NCI-H2196 (cell line): ENCODE measurements around the gene ECHS1.
"Not testable (repeated sequence)": the region's sequence is repeated elsewhere in the genome, so short reads cannot be mapped to it uniquely, and the experiment has no call there.

Experiments used
- DNase-seq: peaks from one replicate; lab custom pipeline; 2025; ENCODE audit not compliant: unreplicated experiment; lab: John Stamatoyannopoulos, UW

Gene ECHS1

DNA sequence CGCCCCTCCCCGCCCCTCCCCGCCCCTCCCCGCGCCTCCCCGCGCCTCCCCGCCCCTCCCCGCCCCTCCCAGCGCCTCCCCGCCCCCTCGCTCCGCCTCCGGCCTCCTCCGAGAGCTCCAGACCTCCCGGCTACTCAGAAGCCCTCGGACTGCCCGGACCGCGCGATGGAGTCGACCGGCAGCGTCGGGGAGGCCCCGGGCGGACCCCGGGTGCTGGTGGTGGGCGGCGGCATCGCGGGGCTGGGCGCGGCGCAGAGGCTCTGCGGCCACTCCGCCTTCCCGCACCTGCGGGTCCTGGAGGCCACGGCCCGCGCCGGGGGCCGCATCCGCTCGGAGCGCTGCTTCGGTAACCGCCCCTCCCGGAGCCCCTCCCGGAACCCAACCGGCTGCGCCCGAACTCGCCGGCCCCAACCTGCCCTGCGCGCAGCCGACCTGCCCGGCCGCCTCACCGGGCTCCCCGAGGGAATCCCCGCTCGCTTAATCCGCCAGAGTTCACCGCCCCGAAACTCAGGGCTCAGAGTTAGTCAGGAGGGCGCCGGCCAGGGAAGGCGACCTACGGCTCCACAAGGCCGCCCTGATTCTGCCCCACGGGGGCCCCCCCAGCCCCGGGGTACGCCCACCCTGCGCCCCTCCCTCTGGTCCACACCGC, 6.1 kb upstream of the ECHS1 start, which contains the start of gene PAOX:
TSS of gene PAOX (plus strand) at position 111 of the 649 bp plus-strand sequence. CDS start at position 166, 55 bp downstream.
- DNase-seq = peak; percentile 32

DNA sequence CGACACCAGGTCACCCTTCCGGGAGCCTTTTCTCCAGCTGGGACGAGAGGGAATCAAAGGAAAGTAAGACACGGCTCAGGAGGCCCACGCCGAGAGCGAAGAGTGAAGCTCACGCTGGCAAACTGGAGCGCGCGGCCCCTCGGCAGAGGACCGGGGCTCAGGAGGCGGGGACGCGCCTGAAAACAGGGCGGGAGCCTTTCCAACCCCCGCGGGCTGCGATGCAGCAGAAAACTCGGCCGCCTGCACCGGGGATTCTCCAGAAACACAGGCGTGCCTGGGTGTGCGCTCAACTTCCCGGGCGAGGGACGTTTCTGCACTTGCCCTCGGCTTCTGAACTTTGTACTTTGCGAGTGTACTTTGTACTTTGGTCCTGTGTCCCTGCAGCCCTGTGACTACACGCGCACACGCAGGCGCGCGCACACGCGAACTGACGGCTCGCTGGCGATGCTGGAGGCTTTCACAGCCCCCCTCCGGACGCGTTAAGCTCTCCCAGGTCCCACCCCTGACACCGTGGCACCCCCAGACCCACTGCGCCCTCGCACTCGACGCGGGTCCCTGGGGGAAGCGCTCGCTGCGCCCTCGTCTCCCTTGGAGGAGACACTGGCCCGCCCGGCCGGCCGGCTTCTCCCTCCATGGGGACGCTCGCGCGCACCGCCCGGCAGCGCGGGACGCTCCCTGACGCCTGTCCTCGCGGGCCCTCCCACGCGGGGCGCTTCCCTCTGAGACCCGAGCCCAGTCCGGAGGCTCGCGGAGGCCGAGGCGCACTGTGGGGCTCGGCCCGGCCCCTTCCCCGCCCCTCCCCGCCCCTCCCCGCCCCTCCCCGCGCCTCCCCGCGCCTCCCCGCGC, 5.3 kb upstream of the ECHS1 start:
- DNase-seq = peak; percentile 17

DNA sequence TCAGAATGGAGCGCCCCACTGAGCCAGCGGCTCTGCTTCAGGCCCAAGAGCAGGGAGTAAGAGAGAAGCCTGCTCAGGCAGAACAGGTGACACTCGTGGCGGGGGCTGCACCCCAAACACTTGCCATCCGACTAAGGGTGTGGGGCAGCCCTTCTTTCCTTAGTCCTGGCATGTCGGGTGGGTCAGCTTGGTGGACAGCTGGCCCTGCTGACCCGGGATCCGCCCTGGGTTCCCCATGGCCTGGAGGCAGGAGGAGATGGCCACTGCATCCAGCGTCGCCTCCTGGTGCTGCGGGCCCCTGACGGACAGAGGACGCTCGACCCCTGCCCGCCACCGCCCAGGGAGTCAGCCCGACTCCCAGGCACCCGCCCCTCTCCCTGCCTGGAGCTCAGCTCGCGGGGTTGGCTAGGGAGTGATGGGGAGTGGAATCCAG, 4.7 kb upstream of the ECHS1 start:
- DNase-seq = no peak

DNA sequence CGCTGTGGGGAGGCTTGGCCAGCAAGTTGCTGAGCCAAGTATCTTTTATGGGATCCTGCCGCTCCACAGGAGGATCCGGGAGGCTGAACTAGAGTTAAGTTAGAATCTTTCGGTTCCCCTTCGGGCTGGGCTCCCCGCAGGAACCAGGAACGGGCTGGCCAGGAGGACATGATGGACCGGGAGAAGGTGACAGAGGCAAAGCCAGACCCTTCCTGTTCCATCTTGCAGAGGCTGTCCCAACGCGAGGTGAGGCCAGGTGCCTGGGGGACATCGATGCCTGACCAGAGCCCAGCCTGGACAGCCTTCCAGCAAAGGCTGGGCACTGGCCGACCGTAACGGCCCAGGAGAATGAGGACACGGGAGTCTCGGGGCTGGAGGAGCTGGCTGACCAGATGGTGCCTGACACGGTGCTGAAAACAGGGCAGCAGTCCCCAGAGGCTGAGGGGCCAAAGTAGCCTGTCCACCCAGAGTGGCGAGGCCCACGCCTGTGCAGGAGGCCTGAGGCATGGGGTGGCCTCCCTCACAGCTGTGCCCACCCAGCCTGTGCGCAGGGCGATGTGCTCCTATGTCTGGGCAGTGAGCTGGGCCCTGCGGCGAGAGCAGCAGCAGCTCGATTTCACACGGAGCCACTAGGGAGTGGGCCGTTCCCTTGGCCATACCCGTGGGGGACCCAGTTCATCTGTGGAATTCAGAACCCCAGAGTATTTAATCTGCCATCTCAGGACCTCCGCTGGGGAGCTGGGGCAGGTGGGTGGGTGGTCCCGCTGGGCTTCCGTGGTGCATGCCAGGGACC, 4.1 kb upstream of the ECHS1 start:
- DNase-seq = no peak

DNA sequence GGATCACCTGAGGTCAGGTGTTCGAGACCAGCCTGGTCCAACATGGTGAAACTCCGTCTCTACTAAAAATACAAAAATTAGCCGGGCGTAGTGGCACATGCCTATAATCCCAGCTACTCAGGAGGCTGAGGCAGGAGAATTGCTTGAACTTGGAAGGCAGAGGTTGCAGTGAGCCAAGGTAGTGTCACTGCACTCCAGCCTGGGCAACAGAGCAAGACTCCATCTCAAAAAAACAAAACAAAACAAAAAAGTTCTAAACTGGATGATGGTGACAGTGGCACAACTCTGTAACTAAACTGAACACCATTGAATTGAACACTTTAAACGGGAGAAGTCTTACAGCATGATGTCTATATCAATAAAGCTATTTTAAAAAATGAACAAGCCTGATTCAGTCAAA, 3.0 kb upstream of the ECHS1 start:
- not testable (repeated sequence) for DNase-seq

DNA sequence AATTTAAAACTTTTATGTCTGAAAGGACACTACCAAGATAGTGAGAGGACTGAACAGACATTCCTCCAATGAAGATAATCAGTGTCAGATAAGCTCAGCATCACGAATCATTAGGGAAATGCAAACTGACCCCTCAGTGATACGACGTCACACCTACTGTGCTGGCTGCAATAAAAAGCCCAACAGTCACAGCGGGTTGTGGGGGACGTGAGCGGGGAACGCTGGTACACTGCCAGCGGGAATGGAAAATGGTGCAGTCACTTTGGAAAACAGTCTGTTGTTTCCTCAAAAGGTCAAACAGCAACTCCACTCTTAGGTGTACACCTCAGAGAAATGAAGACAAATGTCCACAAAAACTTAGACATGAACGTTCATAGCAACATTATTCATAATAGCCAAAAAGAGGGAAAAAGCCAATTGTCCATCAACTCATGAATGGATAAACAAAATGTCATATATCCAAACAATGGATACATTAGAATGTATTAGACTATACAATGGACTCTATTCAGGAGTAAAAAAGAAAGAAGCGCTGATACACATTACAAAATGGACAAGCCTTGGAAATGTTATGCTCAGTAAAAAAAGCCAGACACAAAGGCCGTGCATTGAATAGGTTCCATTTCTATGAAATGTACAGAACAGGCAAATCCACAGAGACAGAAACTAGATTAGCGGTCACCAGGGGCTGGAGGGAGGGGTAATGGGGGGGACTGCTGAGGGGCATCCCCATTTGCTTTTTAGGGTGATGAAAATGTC, 2.4 kb upstream of the ECHS1 start:
- no peak for DNase-seq

DNA sequence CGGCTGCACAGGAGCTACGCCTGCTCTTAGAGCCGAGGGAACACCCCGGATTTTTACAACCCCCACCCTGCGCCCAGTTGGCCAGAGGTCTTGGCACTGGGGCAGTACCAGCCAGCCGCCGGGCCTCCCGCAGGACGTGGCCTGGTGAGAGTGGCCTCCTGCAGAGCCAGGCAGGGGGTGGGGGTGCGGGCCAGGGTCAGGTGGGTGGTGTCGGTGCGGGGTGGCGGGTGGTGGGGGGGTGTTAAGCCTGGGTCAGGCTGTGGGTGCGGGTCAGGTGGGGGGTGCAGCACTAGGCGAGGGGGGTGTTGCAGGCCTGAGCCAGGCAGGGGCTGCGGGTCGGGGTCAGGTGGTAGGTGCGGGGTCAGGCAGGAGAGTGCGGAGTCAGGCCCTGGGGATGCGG, 647 bp downstream of the ECHS1 start:
- DNase-seq = no peak

DNA sequence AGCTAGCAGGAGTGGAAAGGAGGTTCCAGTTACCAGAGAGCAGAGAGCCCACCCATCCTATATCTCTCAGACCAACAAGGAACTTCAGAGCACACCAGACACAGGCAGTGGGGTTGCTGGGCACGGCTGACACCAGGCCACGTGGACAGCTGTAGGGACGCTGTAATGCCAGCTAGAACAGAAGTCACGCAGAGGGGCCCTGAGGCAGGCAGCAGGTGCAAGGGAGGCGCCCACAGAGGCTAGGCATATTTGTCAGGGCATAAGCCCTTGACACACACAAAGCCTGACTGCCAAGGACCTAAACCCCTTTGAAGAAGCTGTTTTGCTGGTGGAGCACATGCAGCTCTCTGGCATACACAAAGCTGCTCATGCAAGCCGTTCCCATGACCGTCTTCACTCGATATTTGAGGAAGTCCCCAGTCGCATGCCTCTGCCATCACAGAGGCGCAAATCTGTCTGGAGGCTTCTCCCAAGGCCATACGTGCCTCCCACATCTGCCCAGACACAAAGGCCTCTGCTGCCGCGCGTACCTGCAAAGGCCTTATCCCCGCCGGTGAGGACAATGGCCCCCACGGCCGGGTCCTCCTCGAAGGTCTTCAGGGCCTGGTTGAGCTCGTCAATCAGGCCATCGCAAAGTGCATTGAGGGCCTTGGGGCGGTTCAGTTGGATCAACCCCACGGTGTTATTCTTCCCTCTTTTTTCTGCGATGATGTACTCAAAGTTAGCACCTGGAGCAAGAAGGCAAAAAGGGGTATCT, 2.9 kb downstream of the ECHS1 start:
- DNase-seq = no peak

DNA sequence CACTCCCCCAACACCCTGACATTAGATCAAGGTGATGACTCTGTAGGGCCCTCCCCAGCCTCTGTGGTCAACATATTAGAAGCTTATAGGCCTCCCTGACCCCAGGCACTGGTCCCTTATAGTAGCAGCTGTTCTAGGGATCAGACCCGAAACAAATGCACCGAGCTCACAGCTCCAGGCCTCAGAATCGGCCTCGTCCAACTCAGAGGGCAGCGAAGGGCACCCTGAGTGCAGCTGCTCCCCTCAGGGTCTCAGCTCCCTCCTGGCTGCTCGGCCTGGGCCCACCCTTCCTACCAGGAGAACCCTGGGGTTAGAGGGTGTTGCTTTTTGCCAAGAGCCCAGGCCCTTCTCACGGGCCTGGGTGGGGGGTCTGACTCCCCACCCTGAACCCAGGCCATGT, 5.0 kb downstream of the ECHS1 start:
- no peak for DNase-seq

DNA sequence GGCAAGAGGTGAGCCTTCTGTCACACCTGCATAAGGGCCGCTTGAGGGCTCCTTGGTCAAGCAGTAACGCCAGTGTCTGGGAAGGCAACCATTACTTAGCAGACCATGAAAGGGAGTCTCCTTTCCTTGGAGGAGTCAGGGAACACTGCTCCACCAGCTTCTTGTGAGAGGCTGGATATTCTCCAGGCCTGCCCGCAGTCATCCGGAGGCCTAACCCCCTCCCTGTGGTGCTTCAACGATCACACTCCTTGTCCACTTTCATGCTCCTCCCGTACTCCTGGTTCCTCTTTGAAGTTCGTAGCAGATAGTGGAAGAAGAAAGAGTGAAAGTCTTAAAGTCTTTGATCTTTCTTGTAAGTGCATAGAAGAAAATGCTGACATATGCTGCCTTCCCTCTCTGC, 5.7 kb downstream of the ECHS1 start:
- not testable (repeated sequence) for DNase-seq

DNA sequence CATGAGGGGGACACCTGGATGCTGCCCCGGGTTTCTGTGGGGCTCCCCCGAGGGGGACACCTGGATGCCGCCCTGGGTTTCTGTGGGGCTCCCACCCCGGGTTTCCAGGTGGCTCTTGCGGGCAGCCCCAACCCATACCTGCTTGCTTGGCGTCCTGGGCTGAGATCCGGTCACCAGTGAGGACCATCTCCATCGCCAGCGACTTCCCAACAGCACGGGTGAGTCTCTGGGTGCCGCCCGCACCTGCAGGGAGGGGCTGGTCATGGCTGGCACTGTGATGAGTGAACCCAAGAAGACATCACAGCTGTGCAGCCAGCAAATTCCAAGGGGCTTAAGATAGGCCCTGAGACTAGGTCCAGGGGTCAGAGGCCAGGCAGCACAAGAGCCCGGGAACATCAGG, 6.4 kb downstream of the ECHS1 start:
- DNase-seq = no peak

DNA sequence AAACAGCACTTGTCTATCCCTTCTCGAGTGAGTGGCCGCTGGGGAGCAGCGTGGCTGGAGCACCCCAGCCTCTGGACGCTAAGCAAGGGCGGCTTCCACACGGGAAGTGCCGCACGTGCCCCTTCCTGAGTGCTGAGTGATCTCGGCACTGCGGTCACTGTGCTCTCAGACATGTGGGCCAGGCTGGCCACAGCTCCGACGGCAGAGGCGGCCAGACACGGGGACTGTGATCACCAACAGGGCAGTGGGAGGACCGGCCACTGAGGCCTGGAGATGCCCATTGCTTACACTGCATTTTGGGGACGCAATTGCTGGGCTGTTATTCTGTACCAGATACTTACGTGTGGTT, 7.0 kb downstream of the ECHS1 start:
- DNase-seq = no peak

DNA sequence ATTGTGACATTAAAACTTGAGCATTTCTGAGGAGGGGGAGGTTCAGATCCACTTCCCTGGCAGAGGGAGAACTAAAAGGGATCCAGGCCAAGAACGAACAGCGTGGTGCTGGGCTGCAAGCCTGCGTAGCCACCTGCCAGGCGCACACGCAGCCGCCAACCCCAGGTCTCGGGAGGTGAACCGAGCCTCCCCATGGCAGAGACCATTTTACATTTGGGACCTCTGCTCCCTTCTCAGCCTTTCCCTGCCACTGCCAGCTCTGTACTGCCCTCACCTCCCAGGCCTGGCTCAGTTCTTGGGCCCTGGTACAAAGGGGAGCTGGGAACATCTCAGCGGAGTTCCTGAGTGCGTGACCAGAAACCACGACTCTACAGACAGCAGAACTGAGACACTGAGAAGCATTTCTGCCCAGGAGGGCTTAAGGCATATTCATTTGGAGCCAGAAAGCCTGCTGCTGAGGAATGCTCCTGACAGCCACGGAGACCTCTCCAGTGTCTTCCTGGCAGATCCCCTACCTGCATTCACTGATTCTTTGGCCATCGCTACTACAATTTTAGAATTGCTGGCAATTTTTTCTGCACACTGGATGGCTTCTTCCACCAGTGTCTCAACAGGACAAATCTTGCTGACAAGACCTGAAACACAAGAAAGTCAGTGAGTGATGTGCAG, 7.6 kb downstream of the ECHS1 start:
- no peak for DNase-seq

DNA sequence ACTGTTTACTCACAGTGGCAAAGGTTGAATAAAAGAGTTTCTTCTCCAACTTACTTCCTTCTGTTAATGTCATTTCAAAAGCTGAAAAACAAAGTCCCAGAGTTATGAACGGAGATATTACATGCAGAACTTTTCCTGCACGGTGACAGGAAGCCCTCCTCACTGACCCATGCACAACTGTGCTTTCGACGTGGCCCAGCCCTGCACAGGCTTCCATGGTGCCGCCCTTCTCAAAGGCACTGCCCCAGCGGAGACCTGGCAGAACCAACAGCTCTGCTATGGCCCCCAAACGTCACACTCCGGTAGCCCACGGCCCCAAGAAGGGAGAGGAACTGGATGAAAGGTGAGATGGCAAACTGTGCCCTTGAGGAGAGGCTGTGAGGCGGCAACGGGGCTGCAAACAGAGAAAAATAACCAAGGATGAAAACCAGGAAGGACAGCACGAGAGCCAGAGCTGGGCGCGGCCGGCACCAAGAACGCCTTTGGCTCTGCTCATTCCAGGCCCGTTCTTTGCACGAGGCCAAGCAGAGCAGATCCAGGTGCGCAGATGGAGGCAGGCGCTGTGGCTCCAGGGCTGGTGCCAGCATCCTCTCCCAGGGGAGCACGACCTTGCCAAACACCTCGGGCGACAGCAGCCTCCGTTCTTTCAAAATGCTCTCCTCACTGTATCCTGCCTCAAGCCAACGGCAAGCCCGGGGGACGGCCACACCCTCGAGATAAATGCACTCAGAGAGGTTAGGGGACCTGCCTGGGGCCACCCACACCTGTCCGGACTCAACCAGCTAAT, 8.3 kb downstream of the ECHS1 start:
- no peak for DNase-seq

DNA sequence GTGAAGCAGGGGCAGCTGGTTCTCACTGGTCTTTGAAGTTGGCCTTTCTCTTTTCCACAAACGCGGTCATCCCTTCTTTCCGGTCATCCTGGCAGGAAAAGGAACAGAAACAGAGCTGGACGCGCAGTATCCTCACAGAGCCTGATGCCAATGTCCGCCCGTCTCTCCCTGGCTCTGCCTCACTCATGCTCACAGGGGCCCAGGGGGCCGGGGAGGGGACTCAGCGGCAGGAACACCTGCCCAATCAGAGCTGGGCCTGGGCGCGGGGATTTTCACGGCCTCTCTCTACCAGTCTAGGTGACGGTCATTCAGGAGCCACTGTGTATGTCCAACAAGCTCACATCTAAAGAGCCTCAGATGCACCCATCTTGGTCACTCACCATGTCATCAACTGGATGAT, 10.3 kb downstream of the ECHS1 start:
- no peak for DNase-seq

DNA sequence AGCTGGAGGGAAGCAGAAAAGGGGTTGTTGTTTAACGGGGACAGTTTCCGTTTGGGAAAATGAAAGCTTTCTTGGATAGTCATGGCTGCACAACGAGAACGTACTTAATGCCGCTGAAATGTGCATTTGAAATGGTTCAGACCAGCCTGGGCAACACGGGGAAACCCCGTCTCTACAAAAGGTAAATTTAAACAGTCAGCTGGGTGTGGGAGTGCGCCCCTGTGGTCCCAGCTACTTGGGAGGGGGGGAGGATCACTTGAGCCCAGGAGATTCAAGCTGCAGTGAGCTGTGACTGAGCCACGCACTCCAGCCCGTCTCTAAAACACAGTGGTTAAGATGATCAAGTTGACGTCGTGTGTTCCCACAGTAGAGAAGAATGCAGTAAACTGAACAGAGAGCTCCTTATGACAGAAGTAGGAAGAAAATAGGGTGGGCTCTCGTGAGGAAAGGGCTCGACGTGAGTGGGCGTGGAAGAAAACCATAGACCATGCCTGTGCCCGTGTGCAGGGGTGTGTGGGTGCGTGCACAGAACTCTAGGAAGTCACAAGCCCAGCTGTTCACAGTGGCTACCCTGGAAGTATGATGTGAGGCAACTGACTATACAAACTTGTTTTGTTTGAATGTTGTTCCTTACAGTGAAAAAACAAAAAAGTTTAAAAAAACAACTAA, 11.2 kb downstream of the ECHS1 start:
- DNase-seq = no peak

DNA sequence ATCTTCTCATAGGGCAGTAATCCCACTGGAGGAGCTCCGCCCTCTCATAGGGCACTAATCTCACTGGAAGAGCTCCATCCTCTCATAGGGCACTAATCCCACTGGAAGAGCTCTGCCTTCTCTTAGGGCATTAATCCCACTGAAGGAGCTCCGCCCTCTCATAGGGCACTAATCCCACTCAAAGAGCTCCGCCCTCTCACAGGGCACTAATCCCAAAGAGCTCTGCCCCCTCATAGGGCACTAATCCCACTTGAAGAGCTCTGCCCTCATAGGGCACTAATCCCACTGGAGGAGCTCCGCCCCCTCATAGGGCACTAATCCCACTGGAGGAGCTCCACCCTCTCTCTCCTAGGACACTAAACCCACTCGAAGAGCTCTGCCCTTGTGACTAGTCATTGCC, 11.9 kb downstream of the ECHS1 start:
- no peak for DNase-seq

DNA sequence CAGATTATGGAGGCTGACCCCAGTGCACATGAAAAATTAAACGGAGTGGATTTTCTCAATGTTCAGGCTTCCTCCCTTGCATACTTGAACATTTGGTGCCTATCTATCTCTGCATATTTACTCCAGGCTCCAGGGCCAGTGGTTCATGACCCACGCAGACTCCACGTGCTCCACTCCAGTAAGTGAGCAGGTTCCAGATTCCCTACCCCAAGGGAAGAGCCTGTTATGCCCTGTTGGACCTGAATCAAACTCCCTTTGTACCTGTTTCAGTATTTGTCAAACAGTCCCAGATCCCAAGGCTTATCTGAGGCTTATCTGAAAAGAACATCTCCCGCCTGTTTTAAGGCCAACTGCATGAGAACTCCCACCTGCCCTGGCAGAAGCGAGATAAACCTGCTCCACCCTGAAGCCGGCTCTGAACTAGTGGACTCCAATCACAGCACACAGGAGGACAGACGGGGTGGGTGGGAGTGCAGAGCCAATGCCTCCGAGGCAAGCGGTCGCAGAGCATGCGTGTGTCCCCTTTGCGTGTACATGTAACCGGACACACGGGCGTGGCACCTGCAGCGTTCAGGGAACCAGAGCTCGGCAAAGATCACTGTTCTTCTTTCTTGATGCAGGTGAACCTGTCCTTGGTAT, 13.1 kb downstream of the ECHS1 start:
- no peak for DNase-seq
